C4-2B (cell line): ENCODE data around the gene RMDN3.

ENCODE experiments used
- CTCF ChIP-seq: fragments of 450-650 bp; conservative IDR thresholded peaks from 2 replicates; pipeline ENCODE4 v1.5.1; 2017; ENCODE audit warnings: mild to moderate bottlenecking
- ZFX ChIP-seq: fragments of 450-650 bp; IDR thresholded peaks from 2 replicates; pipeline ENCODE4 v1.6.1; 2017

- no peak for TF ChIP-seq CTCF
- no peak for TF ChIP-seq ZFX
These were observed 20.0 kb upstream of the RMDN3 start for GRCh38 chr15:40775007-40775406.
